ENCODE data around the gene NEMP1.
A peak's percentile ranks its signal among the peaks of the same experiment; 100 is the strongest.
"Not testable (repeated sequence)": the region's sequence is repeated elsewhere in the genome, so short reads cannot be mapped to it uniquely, and the experiment has no call there.

Gene NEMP1

GRCh38 chr12:57090490-57090889 is 11.9 kb upstream of the NEMP1 start:
- DNase-seq, result no peak

GRCh38 chr12:57089271-57090245 is 11.0 kb upstream of the NEMP1 start:
- DNase-seq, result peak; percentile 79

- DNase-seq, result peak; percentile 99
These were observed 10.0 kb upstream of the NEMP1 start, which contains the start of gene NAB2 for GRCh38 chr12:57088354-57089270. Gene NAB2, plus strand, starts transcription at chr12:57089114. Its CDS starts 158 bp downstream, at chr12:57089272.

- peak; percentile 90 for DNase-seq
These were observed 9.2 kb upstream of the NEMP1 start for GRCh38 chr12:57087691-57088353.

DNA sequence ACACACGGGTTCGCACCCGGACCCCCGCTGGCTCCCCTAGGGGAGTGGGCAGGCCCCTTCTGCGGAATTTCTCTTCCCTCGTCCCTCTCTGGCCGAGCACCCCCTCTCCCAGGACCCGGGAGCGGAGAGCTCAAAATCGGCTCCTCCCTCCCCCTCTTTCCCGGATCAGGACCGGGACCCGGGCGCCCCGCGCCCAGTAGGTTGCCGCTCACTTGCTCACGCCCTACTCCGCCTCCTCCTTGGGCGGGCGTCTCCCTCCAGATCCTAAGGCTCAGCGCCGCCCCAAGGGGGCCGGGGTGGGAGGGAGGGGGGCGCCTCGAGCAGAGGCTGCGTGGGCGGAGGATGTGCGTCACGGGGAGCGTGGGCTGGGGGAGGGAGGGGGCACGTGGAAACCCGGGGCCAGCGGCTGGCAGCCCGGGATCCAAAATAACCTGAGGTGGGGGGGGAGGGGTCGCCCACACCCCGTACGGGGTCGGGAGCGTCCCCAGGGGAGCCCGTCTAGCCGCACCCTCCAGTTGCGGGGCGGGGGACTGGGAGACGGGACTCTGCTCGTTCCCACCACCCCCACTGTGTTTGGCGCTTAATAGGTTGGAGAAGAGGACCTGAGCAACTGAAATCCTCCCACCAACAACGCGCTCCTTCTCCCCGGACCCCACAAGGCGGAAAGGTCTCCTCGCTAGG is 8.6 kb upstream of the NEMP1 start:
- DNase-seq, result peak; percentile 92

DNA sequence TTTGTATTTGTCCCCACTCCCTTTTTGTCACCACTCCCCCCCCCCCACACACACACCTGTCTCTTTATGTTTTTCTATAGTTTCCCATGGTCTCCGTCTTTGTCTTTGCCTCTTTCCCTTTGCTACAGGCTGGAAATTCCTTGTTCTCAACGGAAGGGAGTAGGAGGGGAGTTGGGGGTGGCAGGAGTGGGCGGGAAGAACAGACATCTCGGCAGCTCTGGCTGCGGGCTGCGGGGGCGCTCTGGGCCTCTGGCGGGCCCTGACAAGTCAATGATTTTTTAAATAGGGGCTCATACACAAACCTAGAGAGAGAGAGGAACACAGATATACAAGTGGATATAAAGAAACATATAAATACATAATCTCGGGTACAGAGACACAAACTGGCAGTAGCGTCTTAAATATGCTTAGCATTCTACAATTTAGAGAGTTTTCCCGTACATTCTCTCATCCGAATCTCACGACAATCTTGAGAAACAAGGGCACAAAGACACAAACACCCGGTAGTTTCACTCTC is 8.0 kb upstream of the NEMP1 start:
- DNase-seq, result peak; percentile 73

- DNase-seq, result peak; percentile 74
These were observed 7.5 kb upstream of the NEMP1 start for GRCh38 chr12:57085999-57086492.

GRCh38 chr12:57080855-57081254 is 2.3 kb upstream of the NEMP1 start:
- DNase-seq, result no peak

GRCh38 chr12:57079821-57080220 is 1.2 kb upstream of the NEMP1 start:
- DNase-seq, result no peak

DNA sequence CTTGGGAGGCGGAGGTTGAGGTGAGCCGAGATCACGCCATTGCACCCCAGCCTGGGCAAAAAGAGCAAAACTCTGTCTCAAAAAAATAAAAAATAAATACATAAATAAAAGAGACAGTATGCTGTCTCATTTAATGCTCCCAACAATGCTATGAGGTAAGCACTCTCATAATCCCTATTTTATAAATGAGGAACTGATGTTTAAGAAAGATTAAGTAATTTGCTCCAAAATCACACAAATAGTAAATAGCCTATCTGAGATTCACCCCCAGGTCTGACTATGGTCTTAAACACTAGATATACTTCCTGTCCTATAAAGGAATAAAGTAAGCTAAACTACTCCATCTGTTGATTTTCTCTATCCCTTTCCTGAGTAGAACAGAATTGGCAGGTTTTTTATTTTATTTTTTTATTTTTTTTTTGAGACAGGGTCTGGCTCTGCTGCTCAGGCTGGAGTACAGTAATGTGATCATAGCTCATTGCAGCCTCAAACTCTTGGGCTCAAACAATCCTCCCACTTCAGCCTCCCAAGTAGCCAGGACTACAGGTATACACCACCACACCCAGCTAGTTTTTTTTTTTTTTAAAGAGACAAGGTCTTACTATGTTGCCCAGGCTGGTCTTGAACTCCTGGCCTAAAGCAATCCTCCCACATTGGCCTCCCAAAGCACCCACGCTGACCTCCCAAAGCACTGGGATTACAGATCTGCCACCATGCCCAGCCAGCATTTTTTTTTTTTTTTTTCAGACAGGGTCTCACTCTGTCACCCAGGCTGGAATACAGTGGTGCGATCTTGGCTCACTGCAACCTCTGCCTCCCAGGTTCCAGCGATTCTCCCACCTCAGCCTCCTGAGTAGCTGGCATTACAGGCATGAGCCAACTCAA is 4.8 kb downstream of the NEMP1 start:
- not testable (repeated sequence) for DNase-seq

DNA sequence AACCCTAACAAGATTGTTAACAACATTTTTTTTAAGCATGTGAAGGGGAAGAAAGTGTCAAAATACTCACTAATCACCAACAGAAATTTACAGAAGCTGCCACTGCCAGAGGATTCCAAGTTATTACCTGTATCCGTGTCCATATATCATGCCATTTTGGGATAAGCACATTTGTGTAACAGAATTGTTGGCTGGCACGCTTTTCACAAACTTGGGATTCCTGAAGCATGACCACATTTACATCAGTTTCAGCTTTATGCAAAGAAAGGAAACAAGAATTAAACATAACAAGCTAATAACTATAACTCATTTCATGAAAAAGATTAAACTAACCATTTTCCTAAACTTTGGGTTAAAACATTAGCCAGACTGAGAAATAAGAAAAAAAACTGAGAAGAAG is 5.9 kb downstream of the NEMP1 start:
- no peak for DNase-seq

DNA sequence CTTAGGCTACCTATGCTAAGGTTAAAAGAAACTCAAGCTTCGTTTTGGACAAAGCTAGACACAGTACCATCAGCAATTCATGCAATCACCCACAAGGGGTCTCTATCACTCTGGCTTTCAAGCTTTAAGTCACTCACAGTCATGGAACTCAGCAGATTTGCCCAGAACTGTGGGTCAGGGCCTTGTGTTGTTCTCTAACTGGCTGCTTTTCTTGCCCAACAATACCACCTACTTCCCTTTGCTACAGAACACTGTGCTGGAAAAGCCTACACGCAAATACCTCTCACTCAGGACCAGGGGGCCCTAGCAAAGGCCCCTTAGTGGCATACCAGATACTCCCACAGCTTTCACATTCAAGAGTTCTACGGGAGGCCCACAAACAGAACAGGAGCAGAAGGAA is 9.1 kb downstream of the NEMP1 start:
- peak; percentile 94 for DNase-seq

GRCh38 chr12:57066245-57066644 is 12.3 kb downstream of the NEMP1 start:
- no peak for DNase-seq

DNA sequence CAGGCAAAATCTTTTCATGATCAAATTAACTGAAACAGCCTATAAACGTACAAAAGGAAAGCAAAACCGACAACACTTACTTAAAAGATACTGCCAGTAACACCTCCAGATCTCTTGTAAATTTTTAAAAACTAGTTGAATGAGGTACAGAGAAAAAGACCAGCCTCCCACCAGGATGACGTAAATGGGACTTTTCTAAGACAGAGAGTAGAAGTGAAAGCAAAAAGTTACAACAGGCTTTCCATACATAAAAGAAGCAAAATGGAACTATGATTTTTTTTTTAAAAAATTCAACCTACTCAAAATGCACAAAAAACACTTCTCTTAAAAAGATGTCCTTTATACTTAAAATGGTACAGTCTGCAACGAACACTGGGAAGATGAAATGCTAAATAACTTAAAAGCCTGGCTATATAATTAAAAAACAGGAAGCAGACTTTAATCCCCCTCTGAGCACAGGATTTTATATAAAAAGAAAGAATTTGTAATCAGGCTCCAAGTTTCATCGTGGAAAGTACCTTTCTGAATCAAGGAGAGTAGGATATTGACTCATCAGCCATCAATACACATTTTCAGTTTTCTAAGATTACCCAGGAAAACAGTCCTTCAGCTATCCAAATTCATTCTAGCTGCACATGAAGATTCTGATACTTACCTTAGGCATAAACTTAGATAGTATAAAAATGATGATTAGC is 14.5 kb downstream of the NEMP1 start:
- DNase-seq, result no peak

- DNase-seq, result no peak
These were observed 20.1 kb downstream of the NEMP1 start for GRCh38 chr12:57058454-57058853.

GRCh38 chr12:57057067-57057751 is 21.4 kb downstream of the NEMP1 start:
- no peak for DNase-seq

- DNase-seq, result peak; percentile 42
These were observed 22.8 kb downstream of the NEMP1 start for GRCh38 chr12:57055824-57056223.

- not testable (repeated sequence) for DNase-seq
These were observed 24.7 kb downstream of the NEMP1 start for GRCh38 chr12:57053901-57054300.

DNA sequence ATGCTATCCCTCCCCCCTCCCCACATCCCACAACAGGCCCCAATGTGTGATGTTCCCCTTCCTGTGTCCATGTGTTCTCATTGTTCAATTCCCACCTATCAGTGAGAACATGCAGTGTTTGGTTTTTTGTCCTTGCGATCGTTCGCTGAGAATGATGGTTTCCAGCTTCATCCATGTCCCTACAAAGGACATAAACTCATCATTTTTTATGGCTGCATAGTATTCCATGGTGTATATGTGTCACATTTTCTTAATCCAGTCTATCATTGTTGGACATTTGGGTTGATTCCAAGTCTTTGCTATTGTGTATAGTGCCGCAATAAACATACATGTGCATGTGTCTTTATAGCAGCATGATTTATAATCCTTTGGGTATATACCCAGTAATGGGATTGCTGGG is 25.4 kb downstream of the NEMP1 start:
- DNase-seq, result not testable (repeated sequence)

Measured in hematopoietic multipotent progenitor cell treated with erythropoietin and hydrocortisone succinate and interleukin-3 and kit ligand, for 6 days (in vitro differentiated cells).